Neural progenitor cell (in vitro differentiated cells): ENCODE results near the gene CSNK2A1. TPM values are rescaled to one million over a fixed set of nuclear protein-coding genes. Genes with fewer than 3 reads are reported as not detected.

Experiments used
- DNase-seq: peaks from one replicate; pipeline ENCODE4 v3.0.0-alpha.2; 2016; ENCODE audit warnings: low spot score
- H2AFZ ChIP-seq: fragments of 200-600 bp; sonication (generic); replicated peaks from 2 replicates; pipeline ENCODE4 v1.6.1; 2016; ENCODE audit warnings: antibody characterized with exemption
- H3F3A ChIP-seq: fragments of 200-600 bp; sonication (generic); 2 replicates; pipeline ENCODE4 v1.6.1; 2016; ENCODE audit warnings: antibody characterized with exemption, low read depth
- H3K27ac ChIP-seq: fragments of 200-600 bp; sonication (generic); 2 replicates; pipeline ENCODE4 v1.5.1; 2016; ENCODE audit warnings: mild to moderate bottlenecking
- H3K27me3 ChIP-seq: fragments of 200-600 bp; sonication (generic); 2 replicates; pipeline ENCODE4 v1.6.1; 2016; ENCODE audit warnings: mild to moderate bottlenecking, moderate library complexity
- H3K36me3 ChIP-seq: fragments of 200-600 bp; sonication (generic); 2 replicates; pipeline ENCODE4 v1.5.1; 2016
- H3K4me1 ChIP-seq: fragments of 200-600 bp; sonication (generic); 2 replicates; pipeline ENCODE4 v1.6.1; 2016; ENCODE audit warnings: mixed run types
- H3K4me2 ChIP-seq: fragments of 200-600 bp; sonication (generic); 2 replicates; pipeline ENCODE4 v1.6.1; 2016
- H3K4me3 ChIP-seq: fragments of 200-600 bp; sonication (generic); 2 replicates; pipeline ENCODE4 v1.5.1; 2016
- H3K79me2 ChIP-seq: fragments of 200-600 bp; sonication (generic); 2 replicates; pipeline ENCODE4 v1.6.1; 2016; ENCODE audit warnings: low read depth
- H3K9ac ChIP-seq: fragments of 200-600 bp; sonication (generic); 2 replicates; pipeline ENCODE4 v1.6.1; 2016
- H3K9me3 ChIP-seq: fragments of 200-600 bp; sonication (generic); 2 replicates; pipeline ENCODE4 v1.5.1; 2016; ENCODE audit warnings: low read depth
- H4K20me1 ChIP-seq: fragments of 200-600 bp; sonication (generic); 2 replicates; pipeline ENCODE4 v1.6.1; 2016; ENCODE audit warnings: low read depth
- H3K27ac Mint-ChIP-seq: 3 replicates; pipeline ENCODE4 v1.8.0; 2021; ENCODE audit warnings: mixed read lengths
- H3K27me3 Mint-ChIP-seq: 2 replicates; pipeline ENCODE4 v1.8.0; 2022; ENCODE audit warnings: low read depth, mild to moderate bottlenecking, inconsistent platforms, moderate library complexity, mixed read lengths; ENCODE audit not compliant: insufficient read depth
- H3K36me3 Mint-ChIP-seq: 3 replicates; pipeline ENCODE4 v1.8.0; 2021; ENCODE audit warnings: mixed read lengths
- H3K4me1 Mint-ChIP-seq: 3 replicates; pipeline ENCODE4 v1.8.0; 2021; ENCODE audit warnings: mixed read lengths
- H3K4me3 Mint-ChIP-seq: 3 replicates; pipeline ENCODE4 v1.8.0; 2021; ENCODE audit warnings: mild to moderate bottlenecking, moderate library complexity, mixed read lengths
- H3K9me3 Mint-ChIP-seq: 3 replicates; pipeline ENCODE4 v1.8.0; 2020; ENCODE audit warnings: mixed read lengths
- CTCF ChIP-seq: fragments of 200-600 bp; sonication (generic); IDR thresholded peaks from 2 replicates; pipeline ENCODE4 v1.5.1; 2017; ENCODE audit warnings: antibody characterized with exemption, mild to moderate bottlenecking
- EZH2 ChIP-seq: fragments of 200-600 bp; sonication (generic); IDR thresholded peaks from 2 replicates; pipeline ENCODE4 v1.6.1; 2017; ENCODE audit warnings: antibody characterized with exemption, mild to moderate bottlenecking, moderate library complexity
- EZH2phosphoT487 ChIP-seq: fragments of 200-600 bp; sonication (generic); IDR thresholded peaks from 2 replicates; pipeline ENCODE4 v1.6.1; 2017; ENCODE audit warnings: antibody characterized with exemption
- total RNA-seq: library from RNA; depleted of rRNA; stranded (reverse); fragments of >200 nt; gene quantifications from 2 replicates; pipeline ENCODE4 v1.2.3, GENCODE V29; 2015; ENCODE audit warnings: low replicate concordance

Gene CSNK2A1
- total RNA-seq, 1 donor from 2014 or later = 599 TPM

DNA sequence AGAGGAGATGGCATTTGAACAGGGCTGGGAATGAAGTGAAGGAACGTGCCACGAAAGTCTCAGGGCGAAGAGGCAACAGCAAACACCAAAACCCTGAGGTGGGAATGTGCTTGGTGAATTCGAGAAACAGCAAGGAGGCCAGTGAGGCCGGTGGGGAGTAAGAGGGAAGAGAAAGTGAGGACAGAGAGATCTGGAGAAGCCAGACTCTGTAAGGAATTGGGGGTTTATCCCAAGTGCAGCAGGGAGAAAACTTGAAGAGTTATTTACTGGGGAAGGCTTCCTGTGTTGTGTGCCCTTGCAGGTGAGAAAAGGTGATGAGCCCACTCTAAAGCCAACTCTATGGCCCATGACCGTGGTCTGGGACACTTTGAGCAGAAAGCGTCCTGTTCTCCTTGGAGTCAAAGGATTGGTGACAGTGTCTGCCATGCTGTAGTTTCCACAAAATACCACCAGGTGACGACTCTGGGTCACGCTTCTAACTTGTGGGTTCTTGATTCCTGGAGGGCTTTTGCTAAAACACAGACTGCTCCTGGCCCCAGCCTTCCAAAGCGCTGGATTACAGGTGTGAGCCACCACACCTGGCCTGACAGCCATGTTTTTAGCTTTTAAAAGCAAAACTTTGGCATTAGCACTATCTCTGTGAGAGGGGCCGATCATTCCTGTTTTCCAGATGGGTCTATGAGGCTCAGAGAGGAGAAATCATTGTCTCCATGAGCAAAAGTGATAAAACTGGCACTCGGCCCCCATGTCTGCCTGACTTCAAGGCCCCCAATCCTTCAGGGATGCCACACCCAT, 18.0 kb upstream of the CSNK2A1 start:
- H3K9me3 ChIP-seq = no peaks in the 10 kb centered on the region
- Mint-ChIP-seq H3K4me1 (no peaks in the 10 kb centered on the region), H3K36me3 (no peaks in the 10 kb centered on the region), H3K27me3 (peaks cover 2% of the 10 kb centered on the region), H3K9me3 (no peaks in the 10 kb centered on the region), H3K27ac (no peak overlapping the region), H3K4me3 (no peak overlapping the region)
- H3K27me3 ChIP-seq = no peaks in the 10 kb centered on the region
- no peaks in the 10 kb centered on the region for H3F3A ChIP-seq
- no peak overlapping the region for H3K4me3 ChIP-seq
- H2AFZ ChIP-seq = no peak overlapping the region
- H3K27ac ChIP-seq = no peak overlapping the region
- DNase-seq = peak; percentile 81
- H3K9ac ChIP-seq = no peak overlapping the region
- no peaks in the 10 kb centered on the region for H3K4me1 ChIP-seq
- H4K20me1 ChIP-seq = no peaks in the 10 kb centered on the region
- TF ChIP-seq EZH2 = no peak
- no peak for TF ChIP-seq EZH2phosphoT487
- peak; percentile 89 for TF ChIP-seq CTCF
- no peaks in the 10 kb centered on the region for H3K79me2 ChIP-seq
- no peaks in the 10 kb centered on the region for H3K36me3 ChIP-seq
- H3K4me2 ChIP-seq = no peak overlapping the region

DNA sequence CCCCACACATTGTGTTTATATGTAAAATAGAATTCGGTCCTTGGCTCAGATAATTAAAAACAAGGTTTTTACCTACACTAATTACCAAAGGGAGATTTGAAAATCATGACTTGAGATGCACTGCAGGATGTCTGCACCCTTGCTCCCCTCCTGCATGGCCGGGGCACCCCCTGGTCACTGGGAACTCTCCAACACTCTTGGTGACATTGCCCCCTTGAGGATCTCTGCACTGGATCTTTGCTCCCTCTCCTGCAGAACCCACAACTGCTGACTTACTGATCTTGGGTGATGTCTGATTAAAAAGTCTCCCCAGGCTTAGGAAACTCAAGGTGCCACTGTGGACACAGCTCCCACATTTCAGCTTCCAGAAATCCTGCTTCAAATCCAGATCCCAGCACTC, 17.1 kb upstream of the CSNK2A1 start:
- Histone ChIP-seq H3K4me3 (no peak overlapping the region), H2AFZ (no peak overlapping the region), H3K4me1 (peaks cover 6% of the 10 kb centered on the region), H3K9me3 (no peaks in the 10 kb centered on the region), H4K20me1 (no peaks in the 10 kb centered on the region), H3K27me3 (no peaks in the 10 kb centered on the region), H3K36me3 (no peaks in the 10 kb centered on the region), H3K79me2 (no peaks in the 10 kb centered on the region), H3K9ac (no peak overlapping the region), H3K4me2 (no peak overlapping the region), H3F3A (no peaks in the 10 kb centered on the region), H3K27ac (no peak overlapping the region)
- no peak for TF ChIP-seq CTCF
- no peak for TF ChIP-seq EZH2
- no peak for TF ChIP-seq EZH2phosphoT487
- no peak overlapping the region for H3K27ac Mint-ChIP-seq
- no peaks in the 10 kb centered on the region for H3K36me3 Mint-ChIP-seq
- H3K4me1 Mint-ChIP-seq = peaks cover 5% of the 10 kb centered on the region
- no peaks in the 10 kb centered on the region for H3K9me3 Mint-ChIP-seq
- peaks cover 10% of the 10 kb centered on the region for H3K27me3 Mint-ChIP-seq
- no peak for DNase-seq
- H3K4me3 Mint-ChIP-seq = no peak overlapping the region

GRCh38 chr20:558117-558516, 14.5 kb upstream of the CSNK2A1 start:
- no peak for DNase-seq
- H3K4me1 ChIP-seq = peaks cover 8% of the 10 kb centered on the region
- no peak overlapping the region for H3K9ac ChIP-seq
- H4K20me1 ChIP-seq = no peaks in the 10 kb centered on the region
- no peaks in the 10 kb centered on the region for H3K9me3 ChIP-seq
- H3F3A ChIP-seq = no peaks in the 10 kb centered on the region
- H2AFZ ChIP-seq = no peak overlapping the region
- no peak for TF ChIP-seq EZH2phosphoT487
- TF ChIP-seq CTCF = no peak
- no peak for TF ChIP-seq EZH2
- H3K4me2 ChIP-seq = no peak overlapping the region
- H3K36me3 ChIP-seq = no peaks in the 10 kb centered on the region
- no peak overlapping the region for H3K27ac Mint-ChIP-seq
- peaks cover 6% of the 10 kb centered on the region for H3K4me1 Mint-ChIP-seq
- no peaks in the 10 kb centered on the region for H3K79me2 ChIP-seq
- H3K4me3 ChIP-seq = no peak overlapping the region
- H3K27me3 Mint-ChIP-seq = peaks cover 12% of the 10 kb centered on the region
- no peaks in the 10 kb centered on the region for H3K36me3 Mint-ChIP-seq
- no peak overlapping the region for H3K27ac ChIP-seq
- no peak overlapping the region for H3K4me3 Mint-ChIP-seq
- no peaks in the 10 kb centered on the region for H3K9me3 Mint-ChIP-seq
- peaks cover 15% of the 10 kb centered on the region for H3K27me3 ChIP-seq
